NB4 (cell line): ENCODE measurements around the gene THAP10.
"Not testable (repeated sequence)": the region's sequence is repeated elsewhere in the genome, so short reads cannot be mapped to it uniquely, and the experiment has no call there.

Source experiments
- CTCF ChIP-seq: IDR thresholded peaks from one replicate; pipeline ENCODE4 v1.5.1; 2012; ENCODE audit warnings: low read depth, low read length
- MAX ChIP-seq: IDR thresholded peaks from 2 replicates; pipeline ENCODE4 v1.6.1; 2011; ENCODE audit warnings: low read depth, low read length
- MYC ChIP-seq: IDR thresholded peaks from 2 replicates; pipeline ENCODE4 v1.6.1; 2011; ENCODE audit warnings: low read depth, low read length
- POLR2A ChIP-seq: IDR thresholded peaks from 2 replicates; pipeline ENCODE4 v1.6.1; 2011; ENCODE audit warnings: mild to moderate bottlenecking; ENCODE audit not compliant: insufficient read length; ENCODE audit errors: extremely low read depth

- TF ChIP-seq CTCF, POLR2A, MYC, MAX: not testable (repeated sequence)
These were observed 33.5 kb downstream of the THAP10 start for GRCh38 chr15:70858614-70859321.
